ENCODE data around the gene CFAP70. TPM values are rescaled to one million over a fixed set of nuclear protein-coding genes. Genes with fewer than 3 reads are reported as not detected.

Gene CFAP70
- total and polyA plus RNA-seq, 2 of the 8 experiments (the other 6 are each of a cell fraction or from before 2014, with no cell fraction given), result 0.21 to 0.30 TPM

DNA sequence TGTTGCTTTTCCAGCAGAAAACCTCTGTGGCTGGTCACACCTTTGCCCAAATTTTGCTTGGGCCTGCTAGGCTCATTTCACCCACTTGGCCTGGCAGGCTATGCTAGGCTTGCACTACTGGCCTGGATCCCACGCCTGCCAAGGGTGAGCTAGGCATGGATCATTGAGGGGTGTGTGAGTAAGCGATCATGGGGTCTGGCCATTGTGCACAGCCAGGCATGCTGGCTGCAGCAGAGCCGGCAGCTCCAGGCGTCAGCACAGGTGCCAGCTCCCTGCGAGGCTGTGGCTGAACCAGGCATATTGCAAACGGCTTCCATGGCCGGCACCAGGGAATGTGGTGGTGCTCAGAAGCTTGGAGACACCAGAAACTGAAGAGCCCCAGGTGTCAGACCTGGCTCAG is 19.2 kb downstream of the CFAP70 start (continued):
- TF ChIP-seq EP300 (IDR thresholded peaks at IDR 0.05; ENCODE audit: borderline replicate concordance in 1 of 2, low read depth in 2 of 2, low read length in 2 of 2) (no peak), RAD21 (IDR thresholded peaks at IDR 0.05 in 1 of 2, conservative IDR thresholded peaks at IDR 0.05 in 1 of 2; ENCODE audit: low read depth in 2 of 2, low read length in 2 of 2) (no peak), GTF2F1 (IDR thresholded peaks at IDR 0.05; ENCODE audit: borderline replicate concordance, low read depth, low read length) (no peak)
